Vagina (tissue), 2 donors: ENCODE measurements around the gene DBP. TPM values are rescaled to one million over a fixed set of nuclear protein-coding genes. Genes with fewer than 3 reads are reported as not detected.

ENCODE experiments used
- DNase-seq, 2 donors: peaks; one replicate each; pipeline ENCODE4 v3.0.0-alpha.2; 2017; ENCODE audit errors: extremely low spot score in 2 of 2
- H3K27ac ChIP-seq: fragments of 200-600 bp; sonication (generic); one replicate; pipeline ENCODE4 v1.5.1; 2019
- H3K27me3 ChIP-seq: fragments of 200-600 bp; sonication (generic); one replicate; pipeline ENCODE4 v1.5.1; 2019
- H3K36me3 ChIP-seq, 2 donors: fragments of 200-600 bp; sonication (generic); one replicate each; pipeline ENCODE4 v1.5.1; 2017 to 2019
- H3K4me1 ChIP-seq: fragments of 200-600 bp; sonication (generic); one replicate; pipeline ENCODE4 v1.5.1; 2019
- H3K4me3 ChIP-seq, 2 donors: fragments of 200-600 bp; sonication (generic); 1 replicate in 1 of 2; 2 replicates in 1 of 2; pipeline ENCODE4 v1.5.1; 2016 to 2019
- H3K9me3 ChIP-seq: fragments of 200-600 bp; sonication (generic); one replicate; pipeline ENCODE4 v1.5.1; 2019
- CTCF ChIP-seq, 3 experiments: fragments of 450-650 bp in 2 of 3; fragments of 200-600 bp in 1 of 3; sonication (generic) in 1 of 3; IDR thresholded peaks; one replicate each; pipeline ENCODE4 v1.5.1; 2017 to 2019; ENCODE audit warnings: antibody characterized with exemption in 3 of 3, mild to moderate bottlenecking in 2 of 3, moderate library complexity in 2 of 3
- POLR2A ChIP-seq, 2 donors: fragments of 450-650 bp; IDR thresholded peaks; one replicate each; pipeline ENCODE4 v1.6.1; 2017; ENCODE audit warnings: antibody characterized with exemption in 2 of 2, mild to moderate bottlenecking in 2 of 2, moderate library complexity in 2 of 2
- POLR2AphosphoS5 ChIP-seq, 2 donors: sonication (generic); formaldehyde crosslinking; IDR thresholded peaks; one replicate each; pipeline ENCODE4 v1.9.0; 2017; ENCODE audit warnings: antibody characterized with exemption in 2 of 2, mild to moderate bottlenecking in 2 of 2, low read depth in 1 of 2; ENCODE audit not compliant: insufficient read depth in 1 of 2
- intact Hi-C: fragments of 100-400 bp; cut with DNase I; formaldehyde crosslinking; loops from one replicate; pipeline ENCODE4 v1.15.1; 2023
- total RNA-seq: library from RNA; depleted of rRNA; stranded (reverse); fragments of >200 nt; gene quantifications from one replicate; pipeline ENCODE4 v1.2.3, GENCODE V29; 2016

Gene DBP
- total RNA-seq, 1 donor from 2014 or later: 4.9 TPM

- DNase-seq: no peak
- Histone ChIP-seq H3K4me1 (no peaks in the 10 kb centered on the region), H3K9me3 (no peaks in the 10 kb centered on the region), H3K36me3 (no peaks in the 10 kb centered on the region), H3K27ac (no peak overlapping the region), H3K27me3 (no peaks in the 10 kb centered on the region), H3K4me3 (no peak overlapping the region)
- intact Hi-C loops: no loop called here
- TF ChIP-seq CTCF (IDR thresholded peaks at IDR 0.05): no peak
- no peak for TF ChIP-seq POLR2AphosphoS5 (IDR thresholded peaks at IDR 0.05; ENCODE audit: insufficient read depth in 1 of 2, low read depth in 1 of 2)
- no peak for TF ChIP-seq POLR2A (IDR thresholded peaks at IDR 0.05)
Measured at GRCh38 chr19:48656840-48657474, 19.8 kb upstream of the DBP start.

GRCh38 chr19:48654299-48655059, 17.3 kb upstream of the DBP start:
- no peaks in the 10 kb centered on the region for H3K27me3 ChIP-seq
- DNase-seq: no peak
- H3K9me3 ChIP-seq: no peaks in the 10 kb centered on the region
- no peaks in the 10 kb centered on the region for H3K36me3 ChIP-seq
- no peak overlapping the region for H3K4me3 ChIP-seq
- H3K27ac ChIP-seq: no peak overlapping the region
- H3K4me1 ChIP-seq: no peaks in the 10 kb centered on the region
- intact Hi-C loops: no loop called here
- TF ChIP-seq POLR2AphosphoS5 (IDR thresholded peaks at IDR 0.05; ENCODE audit: insufficient read depth in 1 of 2, low read depth in 1 of 2): no peak
- TF ChIP-seq CTCF (IDR thresholded peaks at IDR 0.05): no peak
- no peak for TF ChIP-seq POLR2A (IDR thresholded peaks at IDR 0.05)

DNA sequence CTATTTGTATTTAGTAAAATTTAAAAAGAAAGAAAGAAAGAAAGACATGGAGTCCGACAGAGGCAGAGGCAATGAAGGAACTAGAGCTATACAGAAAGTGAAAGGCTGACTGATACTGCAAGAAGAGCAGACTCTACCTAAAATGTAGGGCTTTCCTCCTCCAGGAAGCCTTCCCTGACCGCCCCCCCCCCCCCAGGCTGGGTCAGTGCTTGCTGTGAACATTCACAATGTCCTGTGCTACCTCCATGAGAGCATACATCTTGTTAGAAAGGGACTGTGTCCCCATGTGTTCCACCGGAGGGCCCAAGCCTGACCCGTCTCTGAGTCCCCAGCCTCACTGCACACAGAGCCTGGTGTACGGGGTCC, 14.5 kb upstream of the DBP start:
- TF ChIP-seq POLR2AphosphoS5 (IDR thresholded peaks at IDR 0.05; ENCODE audit: insufficient read depth in 1 of 2, low read depth in 1 of 2) (no peak), CTCF (IDR thresholded peaks at IDR 0.05) (no peak), POLR2A (IDR thresholded peaks at IDR 0.05) (no peak)
- Histone ChIP-seq H3K27ac (no peak overlapping the region), H3K27me3 (no peaks in the 10 kb centered on the region), H3K4me1 (no peaks in the 10 kb centered on the region), H3K4me3 (no peak overlapping the region), H3K36me3 (no peaks in the 10 kb centered on the region), H3K9me3 (no peaks in the 10 kb centered on the region)
- intact Hi-C loops: no loop called here
- DNase-seq: no peak

- intact Hi-C loops: no loop called here
- Histone ChIP-seq H3K27me3 (no peaks in the 10 kb centered on the region), H3K4me3 (no peak overlapping the region), H3K36me3 (no peaks in the 10 kb centered on the region), H3K27ac (no peak overlapping the region), H3K4me1 (no peaks in the 10 kb centered on the region), H3K9me3 (no peaks in the 10 kb centered on the region)
- TF ChIP-seq POLR2AphosphoS5 (IDR thresholded peaks at IDR 0.05; ENCODE audit: insufficient read depth in 1 of 2, low read depth in 1 of 2) (no peak), CTCF (IDR thresholded peaks at IDR 0.05) (no peak), POLR2A (IDR thresholded peaks at IDR 0.05) (no peak)
- DNase-seq: no peak
Measured at GRCh38 chr19:48650974-48651682, 13.9 kb upstream of the DBP start.
